Measurements from ENCODE around the gene MYH11.
"Not testable (repeated sequence)": the region's sequence is repeated elsewhere in the genome, so short reads cannot be mapped to it uniquely, and the experiment has no call there.

MYH11 gene

DNA sequence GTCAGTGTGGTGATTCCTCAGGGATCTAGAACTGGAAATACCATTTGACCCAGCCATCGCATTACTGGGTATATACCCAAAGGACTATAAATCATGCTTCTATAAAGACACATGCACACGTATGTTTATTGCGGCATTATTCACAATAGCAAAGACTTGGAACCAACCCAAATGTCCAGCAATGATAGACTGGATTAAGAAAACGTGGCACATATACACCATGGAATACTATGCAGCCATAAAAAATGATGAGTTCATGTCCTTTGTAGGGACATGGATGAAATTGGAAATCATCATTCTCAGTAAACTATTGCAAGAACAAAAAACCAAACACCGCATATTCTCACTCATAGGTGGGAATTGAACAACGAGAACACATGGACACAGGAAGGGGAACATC, 201.3 kb downstream of the MYH11 start:
- DNase-seq, result not testable (repeated sequence)

DNA sequence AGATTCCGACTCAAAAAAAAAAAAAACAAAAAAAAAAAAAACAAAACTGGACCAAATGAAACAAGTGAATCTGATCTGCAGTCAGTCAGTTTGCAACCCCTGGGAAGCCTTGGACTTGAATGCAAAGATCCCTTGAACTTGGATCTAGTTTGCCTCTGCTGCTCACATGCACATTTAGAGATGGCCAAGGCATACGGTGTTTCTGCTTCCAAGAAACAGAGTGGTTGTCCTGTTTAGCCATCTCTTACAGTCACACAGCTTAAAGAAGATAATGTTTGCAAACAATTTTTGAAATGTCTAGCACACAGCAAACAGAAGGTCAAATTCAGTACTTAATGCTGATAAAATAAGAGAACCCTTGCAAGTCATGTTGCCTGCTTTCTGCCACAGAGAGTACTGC, 202.2 kb downstream of the MYH11 start:
- DNase-seq, result no peak

DNA sequence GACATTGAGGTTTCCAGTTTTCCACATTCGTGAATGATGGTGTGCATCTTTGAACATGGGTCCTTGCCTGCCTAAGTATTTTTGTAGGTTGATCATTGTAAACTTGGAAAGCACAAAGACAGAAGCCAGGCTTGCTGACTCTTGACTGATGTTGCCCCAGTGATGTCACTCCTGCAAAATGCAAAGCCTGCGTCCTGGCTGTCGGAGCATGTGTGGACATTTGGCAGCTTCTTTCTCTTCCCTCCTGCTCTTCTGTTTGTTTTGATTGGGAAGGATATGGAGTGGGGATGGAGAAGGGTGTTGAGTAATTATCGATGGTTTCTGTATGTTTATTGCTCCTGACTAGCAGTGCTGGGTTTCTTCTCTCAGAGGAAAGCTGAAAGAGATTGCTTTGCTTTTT, 203.6 kb downstream of the MYH11 start:
- DNase-seq, result peak; percentile 20

Data from NCI-H345 (cell line).